ENCODE data around the gene ZEB2. TPM values are rescaled to one million over a fixed set of nuclear protein-coding genes. Genes with fewer than 3 reads are reported as not detected.

Gene ZEB2
- total and polyA plus RNA-seq, 10 of the 15 experiments (the other 5 are each of a cell fraction or from before 2014, with no cell fraction given) = 0.14 to 3.2 (median 0.84) TPM

- H2AFZ ChIP-seq (ENCODE audit: control insufficient read depth, low read depth, low read length) = no peak overlapping the region
- H3K4me3 ChIP-seq = no peak overlapping the region
- no peak overlapping the region for H3K4me2 ChIP-seq (ENCODE audit: control insufficient read depth, insufficient read depth)
- intact Hi-C loops (cut with micrococcal nuclease; ENCODE audit: unreplicated experiment) (loop anchor here (10.0 kb wide), 1 partner anchor 349 kb away; no protein-coding TSS in a partner anchor), in situ Hi-C loops (cut with MboI) (no loop called here)
- BruUV-seq (replicated peaks) = no TSS peak
- H3K4me1 ChIP-seq (ENCODE audit: control insufficient read depth, insufficient read depth, low read length) = peaks cover 5% of the 10 kb centered on the region; the same call in 1 of the 2 replicates
- peaks cover 7 to 41% of the 10 kb centered on the region in 2 experiments for H3K27me3 ChIP-seq (replicated peaks in 1 of 2; ENCODE audit: control insufficient read depth in 2 of 2, insufficient read depth in 2 of 2, low read length in 1 of 2)
- no peaks in the 10 kb centered on the region for H3K9me3 ChIP-seq (replicated peaks; ENCODE audit: control insufficient read depth, insufficient read depth, low read length)
- 2% methylated on average over 18 of the region's 18 CpGs for WGBS (ENCODE audit: insufficient coverage, insufficient replicate concordance, low lambda C conversion rate, missing lambda C conversion rate)
- RAD21 ChIA-PET (ENCODE audit: unreplicated experiment) = no interaction called here
- SMC1A ChIA-PET (ENCODE audit: uncharacterized antibody, unreplicated experiment) = interaction anchor here (1.2 kb wide), 1 partner anchor 26 kb away, joined by 3 read pairs; no protein-coding TSS in a partner anchor
- no peaks in the 10 kb centered on the region for H3K36me3 ChIP-seq (ENCODE audit: control insufficient read depth in 2 of 2, insufficient read depth in 2 of 2, low read length in 1 of 2)
- H4K20me1 ChIP-seq (ENCODE audit: control insufficient read depth, insufficient read depth) = 0 out of 2 replicates have a peak, but pooled peaks cover 4% of the 10 kb centered on the region
- CTCF ChIA-PET = no interaction called here
- H3K9ac ChIP-seq (ENCODE audit: control insufficient read depth, insufficient read depth, low read length) = no peak overlapping the region
- ATAC-seq (no peak), FAIRE-seq (no peak), DNase-seq (ENCODE audit: low read depth, low spot score) (no peak)
- no peaks in the 10 kb centered on the region for H3K79me2 ChIP-seq (ENCODE audit: control insufficient read depth, insufficient read depth, low read length)
- POLR2A ChIA-PET = interaction anchor here (0.6 kb wide), 1 partner anchor 171 kb away, joined by 5 read pairs; no protein-coding TSS in a partner anchor
- H3K27ac ChIP-seq (ENCODE audit: control insufficient read depth, insufficient read depth) = no peak overlapping the region
- no peak for TF ChIP-seq BCLAF1 (IDR thresholded peaks at IDR 0.05)
- no peak for TF ChIP-seq JUND (IDR thresholded peaks at IDR 0.05; ENCODE audit: low read depth, low read length)
- no peak for TF ChIP-seq TCF3 (IDR thresholded peaks at IDR 0.05; ENCODE audit: borderline replicate concordance, insufficient read depth, low read depth, low read length)
- TF ChIP-seq HSF1 (IDR thresholded peaks at IDR 0.05; ENCODE audit: low read depth, low read length) = no peak
- no peak for TF ChIP-seq TARDBP (IDR thresholded peaks at IDR 0.05; ENCODE audit: borderline replicate concordance)
- TF ChIP-seq LARP7 (IDR thresholded peaks at IDR 0.05) = no peak
- no peak for TF ChIP-seq IRF5 (IDR thresholded peaks at IDR 0.05; ENCODE audit: borderline replicate concordance)
- TF ChIP-seq WRNIP1 (IDR thresholded peaks at IDR 0.05; ENCODE audit: borderline replicate concordance, low read depth, low read length) = no peak
- TF ChIP-seq SMAD1 (IDR thresholded peaks at IDR 0.05; ENCODE audit: low read depth, partially characterized antibody) = no peak
- TF ChIP-seq E2F4 (IDR thresholded peaks at IDR 0.05; ENCODE audit: low read depth, low read length) = no peak
- TF ChIP-seq NBN (IDR thresholded peaks at IDR 0.05) = no peak
- TF ChIP-seq POLR2A (IDR thresholded peaks at IDR 0.05; ENCODE audit: low read depth, low read length) = no peak
- TF ChIP-seq ZNF622 (IDR thresholded peaks at IDR 0.05) = no peak
- no peak for TF ChIP-seq YY1 (IDR thresholded peaks at IDR 0.05; ENCODE audit: low read depth, low read length)
- no peak for TF ChIP-seq MXI1 (IDR thresholded peaks at IDR 0.05; ENCODE audit: low read depth, low read length)
- TF ChIP-seq HDAC6 (IDR thresholded peaks at IDR 0.05; ENCODE audit: unreplicated experiment) = no peak
Observed at GRCh38 chr2:144513388-144514101, 6.4 kb downstream of the ZEB2 start.

All from GM12878 (cell line).